A549 (cell line): ENCODE measurements around the gene FCHO2.

Experiments
- ELK1 ChIP-seq: fragments of 150-350 bp; IDR thresholded peaks from 2 replicates; pipeline ENCODE4 v1.6.1; 2014; ENCODE audit warnings: low read depth, mild to moderate bottlenecking, low read length
- PHF8 ChIP-seq: fragments of 200-600 bp; sonication (generic); IDR thresholded peaks from 2 replicates; pipeline ENCODE4 v1.6.1; 2016; ENCODE audit warnings: low read depth, mild to moderate bottlenecking, antibody characterized with exemption, moderate library complexity, borderline replicate concordance
- REST ChIP-seq: fragments of 200-600 bp; sonication (generic); IDR thresholded peaks from 2 replicates; pipeline ENCODE4 v1.6.1; 2016; ENCODE audit warnings: antibody characterized with exemption, mild to moderate bottlenecking, moderate library complexity

- TF ChIP-seq PHF8 (no peak), ELK1 (no peak), REST (no peak)
Observed at GRCh38 chr5:72951671-72952468, 4.0 kb upstream of the FCHO2 start.
